Endodermal cell (in vitro differentiated cells): ENCODE data around the gene PDCL2. TPM values are rescaled to one million over a fixed set of nuclear protein-coding genes. Genes with fewer than 3 reads are reported as not detected.

Source experiments
- DNase-seq: peaks from one replicate; pipeline ENCODE4 v3.0.0-alpha.2; 2017
- H3K27ac ChIP-seq: 2 replicates; pipeline ENCODE4 v1.5.1; 2013; ENCODE audit warnings: mild to moderate bottlenecking, low read depth, low read length, moderate library complexity
- H3K27me3 ChIP-seq: 2 replicates; pipeline ENCODE4 v1.6.1; 2013; ENCODE audit warnings: mild to moderate bottlenecking, low read length, moderate library complexity; ENCODE audit not compliant: insufficient read depth, control insufficient read depth, poor library complexity, severe bottlenecking
- H3K36me3 ChIP-seq: 2 replicates; pipeline ENCODE4 v1.7.0; 2013; ENCODE audit warnings: mild to moderate bottlenecking, low read length, moderate library complexity; ENCODE audit not compliant: control insufficient read depth, insufficient read depth
- H3K4me1 ChIP-seq: one replicate; pipeline ENCODE4 v1.7.0; 2013; ENCODE audit warnings: low read length; ENCODE audit not compliant: control insufficient read depth, insufficient read depth
- H3K4me3 ChIP-seq: 2 replicates; pipeline ENCODE4 v1.5.1; 2013; ENCODE audit warnings: mild to moderate bottlenecking, low read length, moderate library complexity
- H3K9ac ChIP-seq: 2 replicates; pipeline ENCODE4 v1.6.1; 2013; ENCODE audit warnings: mild to moderate bottlenecking, low read length, moderate library complexity; ENCODE audit not compliant: poor library complexity, severe bottlenecking; ENCODE audit errors: extremely low read depth
- H3K9me3 ChIP-seq: 2 replicates; pipeline ENCODE4 v1.6.1; 2013; ENCODE audit warnings: mild to moderate bottlenecking, low read length, moderate library complexity; ENCODE audit not compliant: control insufficient read depth
- H3K27ac Mint-ChIP-seq: 2 replicates; pipeline ENCODE4 v1.8.0; 2020; ENCODE audit warnings: mixed read lengths
- H3K27me3 Mint-ChIP-seq: 2 replicates; pipeline ENCODE4 v1.8.0; 2021; ENCODE audit warnings: mild to moderate bottlenecking, mixed read lengths; ENCODE audit not compliant: insufficient read depth
- H3K36me3 Mint-ChIP-seq: 2 replicates; pipeline ENCODE4 v1.8.0; 2020; ENCODE audit warnings: low read depth, mixed read lengths
- H3K4me1 Mint-ChIP-seq: 2 replicates; pipeline ENCODE4 v1.8.0; 2020; ENCODE audit warnings: mixed read lengths
- H3K4me3 Mint-ChIP-seq: 2 replicates; pipeline ENCODE4 v1.8.0; 2020; ENCODE audit warnings: mild to moderate bottlenecking, moderate library complexity, mixed read lengths
- H3K9me3 Mint-ChIP-seq: 2 replicates; pipeline ENCODE4 v1.8.0; 2020; ENCODE audit warnings: mild to moderate bottlenecking, mixed read lengths
- CTCF ChIP-seq: fragments of 200-600 bp; sonication (generic); conservative IDR thresholded peaks from 2 replicates; pipeline ENCODE4 v1.5.0; 2021; ENCODE audit warnings: antibody characterized with exemption, mild to moderate bottlenecking
- WGBS, 2 experiments: methylation state at CpG; one replicate each; pipeline versions ENCODE4 v1.1.5 to v1.1.7; 2013; ENCODE audit warnings: missing lambda C conversion rate in 2 of 2, mixed read lengths in 1 of 2; ENCODE audit not compliant: insufficient coverage in 1 of 2, insufficient read length in 1 of 2; 5-methylcytosine and 5-hydroxymethylcytosine counted together
- total RNA-seq, 2 donors: library from RNA; stranded (reverse); fragmentation: NEBNext Ultra II Directional in 1 of 2; extraction: Animal tissue kit (Norgen Biotek cat#: 25700) in 1 of 2; gene quantifications; 2 replicates in 1 of 2; 3 replicates in 1 of 2; pipeline ENCODE4 v1.2.1, GENCODE V29; 2021

PDCL2 gene
- total RNA-seq, 2 donors from 2014 or later: not detected

DNA sequence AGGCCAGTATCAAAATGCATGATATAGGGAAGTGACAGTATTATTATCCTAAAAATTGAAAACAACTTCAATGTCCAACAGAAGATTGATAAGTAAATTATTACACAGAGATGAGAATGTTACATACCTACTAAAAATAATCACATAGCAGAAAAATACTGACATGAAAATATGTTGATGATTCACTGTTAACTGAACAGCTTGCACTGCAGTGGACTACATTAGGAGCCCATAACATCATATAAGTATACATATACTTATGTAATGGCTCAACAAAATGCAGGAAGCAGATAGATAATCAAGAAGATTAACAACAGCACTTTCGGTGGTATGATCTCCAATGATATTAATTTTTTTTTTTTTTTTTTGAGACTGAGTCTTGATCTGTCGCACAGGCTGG is 52.4 kb downstream of the PDCL2 start:
- DNase-seq: no peak
- Histone ChIP-seq H3K4me1 (no peaks in the 10 kb centered on the region), H3K27ac (no peak overlapping the region), H3K36me3 (peaks cover 4% of the 10 kb centered on the region), H3K4me3 (no peak overlapping the region), H3K9me3 (peaks cover 11% of the 10 kb centered on the region), H3K9ac (no peak overlapping the region), H3K27me3 (no peaks in the 10 kb centered on the region)
- Mint-ChIP-seq H3K4me3 (no peak overlapping the region), H3K9me3 (peaks cover 11% of the 10 kb centered on the region), H3K36me3 (peaks cover 27% of the 10 kb centered on the region), H3K27ac (no peak overlapping the region), H3K4me1 (peaks cover 31% of the 10 kb centered on the region), H3K27me3 (no peaks in the 10 kb centered on the region)
- no peak for TF ChIP-seq CTCF
- WGBS, 2 experiments: 98 to 100% methylated on average over 1 to 2 of the region's 2 CpGs

- H3K9me3 ChIP-seq: peaks cover 21% of the 10 kb centered on the region
- H3K4me1 ChIP-seq: no peaks in the 10 kb centered on the region
- no peak overlapping the region for H3K9ac ChIP-seq
- H3K4me3 ChIP-seq: no peak overlapping the region
- H3K4me3 Mint-ChIP-seq: no peak overlapping the region
- H3K4me1 Mint-ChIP-seq: peaks cover 20% of the 10 kb centered on the region
- H3K27me3 Mint-ChIP-seq: no peaks in the 10 kb centered on the region
- H3K9me3 Mint-ChIP-seq: peaks cover 21% of the 10 kb centered on the region
- no peak for TF ChIP-seq CTCF
- DNase-seq: no peak
- no peak overlapping the region for H3K27ac ChIP-seq
- peaks cover 38% of the 10 kb centered on the region for H3K36me3 Mint-ChIP-seq
- H3K36me3 ChIP-seq: peaks cover 4% of the 10 kb centered on the region
- H3K27me3 ChIP-seq: no peaks in the 10 kb centered on the region
- H3K27ac Mint-ChIP-seq: no peak overlapping the region
These were observed 53.5 kb downstream of the PDCL2 start for GRCh38 chr4:55538531-55538930.

DNA sequence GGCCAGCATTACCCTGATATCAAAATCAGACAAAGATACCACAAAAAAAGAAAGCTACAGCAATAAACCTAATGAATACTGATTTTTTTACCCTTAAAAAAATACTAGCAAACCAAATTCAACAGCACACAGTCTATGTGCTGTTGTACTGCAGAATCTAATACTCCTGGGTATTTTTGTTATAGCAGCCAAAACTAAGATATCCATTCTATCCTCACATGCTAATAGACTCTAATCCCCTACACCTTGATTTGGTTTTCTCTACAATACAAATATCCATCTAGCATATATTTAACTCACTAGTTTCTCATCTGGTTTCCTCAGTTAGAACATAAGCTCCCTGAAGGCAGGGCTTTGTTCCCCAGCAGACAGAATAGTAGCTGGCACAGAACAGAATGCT is 57.7 kb downstream of the PDCL2 start:
- Histone ChIP-seq H3K4me1 (no peaks in the 10 kb centered on the region), H3K27ac (no peak overlapping the region), H3K9me3 (peaks cover 55% of the 10 kb centered on the region), H3K9ac (no peak overlapping the region), H3K27me3 (no peaks in the 10 kb centered on the region), H3K4me3 (no peak overlapping the region), H3K36me3 (peaks cover 4% of the 10 kb centered on the region)
- Mint-ChIP-seq H3K4me3 (no peak overlapping the region), H3K36me3 (peaks cover 65% of the 10 kb centered on the region), H3K4me1 (peaks cover 6% of the 10 kb centered on the region), H3K9me3 (peaks cover 45% of the 10 kb centered on the region), H3K27me3 (no peaks in the 10 kb centered on the region), H3K27ac (no peak overlapping the region)
- no peak for TF ChIP-seq CTCF
- no peak for DNase-seq
